Thyroid gland (tissue), 4 donors: ENCODE data around the gene ARHGEF16. TPM values are rescaled to one million over a fixed set of nuclear protein-coding genes. Genes with fewer than 3 reads are reported as not detected.

Experiments used
- DNase-seq, 2 donors: peaks; one replicate each; pipeline ENCODE4 v3.0.0-alpha.2; 2019
- H3K27ac ChIP-seq, 3 donors: fragments of 200-600 bp; sonication (generic); 1 replicate in 2 of 3; 2 replicates in 1 of 3; pipeline ENCODE4 v1.5.1; 2016 to 2019; ENCODE audit warnings: mild to moderate bottlenecking in 1 of 3, moderate library complexity in 1 of 3
- H3K27me3 ChIP-seq: fragments of 200-600 bp; sonication (generic); one replicate; pipeline ENCODE4 v1.5.1; 2019
- H3K36me3 ChIP-seq, 2 donors: fragments of 200-600 bp; sonication (generic); one replicate each; pipeline ENCODE4 v1.5.1; 2016 to 2019
- H3K4me1 ChIP-seq, 2 donors: fragments of 200-600 bp; sonication (generic); one replicate each; pipeline ENCODE4 v1.5.1; 2017 to 2019
- H3K4me3 ChIP-seq, 3 donors: fragments of 200-600 bp; sonication (generic); replicated peaks in 1 of 3; 1 replicate in 2 of 3; 2 replicates in 1 of 3; pipeline ENCODE4 v1.5.1; 2016; ENCODE audit warnings: mild to moderate bottlenecking in 1 of 3
- H3K9me3 ChIP-seq: fragments of 200-600 bp; sonication (generic); one replicate; pipeline ENCODE4 v1.5.1; 2017
- CTCF ChIP-seq, 6 experiments: fragments of 200-600 bp in 3 of 6; fragments of 450-650 bp in 3 of 6; sonication (generic) in 3 of 6; IDR thresholded peaks; one replicate each; pipeline ENCODE4 v1.5.1; 2016 to 2019; ENCODE audit warnings: antibody characterized with exemption in 6 of 6, mild to moderate bottlenecking in 2 of 6, inconsistent platforms in 1 of 6, moderate library complexity in 1 of 6
- POLR2A ChIP-seq, 2 donors: fragments of 450-650 bp; IDR thresholded peaks; one replicate each; pipeline ENCODE4 v1.6.1; 2017; ENCODE audit warnings: antibody characterized with exemption in 2 of 2, mild to moderate bottlenecking in 2 of 2, moderate library complexity in 1 of 2
- WGBS, 2 donors: methylation state at CpG; one replicate each; pipeline ENCODE4 v1.1.5; 2017; 5-methylcytosine and 5-hydroxymethylcytosine counted together
- intact Hi-C: fragments of 100-400 bp; cut with DNase I; formaldehyde crosslinking; loops from one replicate; pipeline ENCODE4 v1.15.1; 2023
- total RNA-seq, 4 donors: library from RNA; depleted of rRNA; stranded (reverse); fragments of >200 nt; gene quantifications; one replicate each; pipeline ENCODE4 v1.2.3, GENCODE V29; 2016

The ARHGEF16 gene
- total RNA-seq, 4 donors from 2014 or later, result 16.0 to 23.7 (median 21.2) TPM

GRCh38 chr1:3511856-3512255 lies 57.4 kb downstream of the ARHGEF16 start:
- 93 to 100% methylated on average over 5 of the region's 15 CpGs for WGBS, 2 donors
- Histone ChIP-seq H3K36me3 (no peaks in the 10 kb centered on the region), H3K27me3 (no peaks in the 10 kb centered on the region), H3K4me1 (no peaks in the 10 kb centered on the region), H3K9me3 (no peaks in the 10 kb centered on the region), H3K4me3 (no peak overlapping the region), H3K27ac (no peak overlapping the region)
- intact Hi-C loops, result no loop called here
- no peak for DNase-seq
- TF ChIP-seq POLR2A (IDR thresholded peaks at IDR 0.05) (no peak), CTCF (IDR thresholded peaks at IDR 0.05) (no peak)

GRCh38 chr1:3514404-3514803 lies 59.9 kb downstream of the ARHGEF16 start:
- no peak overlapping the region for H3K4me3 ChIP-seq
- no peaks in the 10 kb centered on the region for H3K36me3 ChIP-seq
- no peaks in the 10 kb centered on the region for H3K27me3 ChIP-seq
- TF ChIP-seq CTCF (IDR thresholded peaks at IDR 0.05), result no peak
- no peak for DNase-seq
- no peaks in the 10 kb centered on the region for H3K4me1 ChIP-seq
- H3K27ac ChIP-seq, result no peak overlapping the region
- no peaks in the 10 kb centered on the region for H3K9me3 ChIP-seq
- 89 to 96% methylated on average over 5 to 12 of the region's 17 CpGs for WGBS, 2 donors
- intact Hi-C loops, result no loop called here

- Histone ChIP-seq H3K9me3 (no peaks in the 10 kb centered on the region), H3K27ac (no peak overlapping the region), H3K27me3 (no peaks in the 10 kb centered on the region), H3K4me1 (no peaks in the 10 kb centered on the region), H3K4me3 (no peak overlapping the region), H3K36me3 (no peaks in the 10 kb centered on the region)
- no peak for TF ChIP-seq CTCF (IDR thresholded peaks at IDR 0.05)
- no peak for TF ChIP-seq POLR2A (IDR thresholded peaks at IDR 0.05)
- no peak for DNase-seq
- intact Hi-C loops, result no loop called here
- 93 to 94% methylated on average over 10 to 12 of the region's 12 CpGs for WGBS, 2 donors
These were observed 60.8 kb downstream of the ARHGEF16 start for GRCh38 chr1:3515272-3515671.

GRCh38 chr1:3515774-3516480 lies 61.5 kb downstream of the ARHGEF16 start:
- H3K9me3 ChIP-seq, result no peaks in the 10 kb centered on the region
- no peaks in the 10 kb centered on the region for H3K4me1 ChIP-seq
- H3K4me3 ChIP-seq, result no peak overlapping the region
- TF ChIP-seq POLR2A (IDR thresholded peaks at IDR 0.05), result no peak
- no peak for TF ChIP-seq CTCF (IDR thresholded peaks at IDR 0.05)
- H3K27ac ChIP-seq, result no peak overlapping the region
- intact Hi-C loops, result no loop called here
- no peaks in the 10 kb centered on the region for H3K36me3 ChIP-seq
- no peak for DNase-seq
- WGBS, 2 donors, result 70 to 90% methylated on average over 13 to 18 of the region's 19 CpGs
- H3K27me3 ChIP-seq, result no peaks in the 10 kb centered on the region

GRCh38 chr1:3516481-3516869 lies 62.0 kb downstream of the ARHGEF16 start:
- H3K27me3 ChIP-seq, result no peaks in the 10 kb centered on the region
- DNase-seq, result no peak
- 92% methylated on average over 11 to 14 of the region's 15 CpGs for WGBS, 2 donors
- intact Hi-C loops, result no loop called here
- H3K36me3 ChIP-seq, result no peaks in the 10 kb centered on the region
- H3K9me3 ChIP-seq, result no peaks in the 10 kb centered on the region
- H3K4me1 ChIP-seq, result no peaks in the 10 kb centered on the region
- no peak overlapping the region for H3K4me3 ChIP-seq
- H3K27ac ChIP-seq, result no peak overlapping the region
- TF ChIP-seq CTCF (IDR thresholded peaks at IDR 0.05), result no peak
- no peak for TF ChIP-seq POLR2A (IDR thresholded peaks at IDR 0.05)
